NCI-H1105 (cell line): ENCODE results near the gene PSEN2.
"Not testable (repeated sequence)": the region's sequence is repeated elsewhere in the genome, so short reads cannot be mapped to it uniquely, and the experiment has no call there.

Source experiments
- DNase-seq: peaks from one replicate; lab custom pipeline; 2025; lab: John Stamatoyannopoulos, UW

PSEN2 gene

GRCh38 chr1:226870401-226871279 lies at the start of gene PSEN2:
TSS of gene PSEN2 (plus strand) at chr1:226870616. CDS start at chr1:226881908, 11,292 bp downstream.
- peak; percentile 53 for DNase-seq

GRCh38 chr1:226820941-226821718 lies 49.3 kb upstream of the PSEN2 start:
- DNase-seq, result no peak

- no peak for DNase-seq
Measured at GRCh38 chr1:226821719-226822085, 48.7 kb upstream of the PSEN2 start.

- DNase-seq, result no peak
Measured at GRCh38 chr1:226823643-226824042, 46.8 kb upstream of the PSEN2 start.

- no peak for DNase-seq
Measured at GRCh38 chr1:226825037-226825745, 45.2 kb upstream of the PSEN2 start.

- DNase-seq, result no peak
Measured at GRCh38 chr1:226825746-226826100, 44.7 kb upstream of the PSEN2 start.

- DNase-seq, result no peak
Measured at GRCh38 chr1:226826479-226827261, 43.7 kb upstream of the PSEN2 start.

GRCh38 chr1:226827458-226827857 lies 43.0 kb upstream of the PSEN2 start:
- no peak for DNase-seq

GRCh38 chr1:226827968-226828513 lies 42.4 kb upstream of the PSEN2 start:
- peak; percentile 56 for DNase-seq

GRCh38 chr1:226829105-226829504 lies 41.3 kb upstream of the PSEN2 start:
- DNase-seq, result no peak

- no peak for DNase-seq
Measured at GRCh38 chr1:226831953-226832352, 38.5 kb upstream of the PSEN2 start.

- DNase-seq, result no peak
Measured at GRCh38 chr1:226832613-226833012, 37.8 kb upstream of the PSEN2 start.

- DNase-seq, result not testable (repeated sequence)
Measured at GRCh38 chr1:226834179-226834578, 36.2 kb upstream of the PSEN2 start.

- not testable (repeated sequence) for DNase-seq
Measured at GRCh38 chr1:226835396-226835795, 35.0 kb upstream of the PSEN2 start.

- not testable (repeated sequence) for DNase-seq
Measured at GRCh38 chr1:226837966-226838365, 32.5 kb upstream of the PSEN2 start.

GRCh38 chr1:226838456-226838855 lies 32.0 kb upstream of the PSEN2 start:
- no peak for DNase-seq

- DNase-seq, result no peak
Measured at GRCh38 chr1:226845624-226846023, 24.8 kb upstream of the PSEN2 start.

- DNase-seq, result no peak
Measured at GRCh38 chr1:226846786-226847185, 23.6 kb upstream of the PSEN2 start.

GRCh38 chr1:226854548-226854947 lies 15.9 kb upstream of the PSEN2 start:
- DNase-seq, result not testable (repeated sequence)

GRCh38 chr1:226862890-226863289 lies 7.5 kb upstream of the PSEN2 start:
- no peak for DNase-seq

GRCh38 chr1:226863446-226863845 lies 7.0 kb upstream of the PSEN2 start:
- DNase-seq, result no peak
